ENCODE measurements around the gene WDFY4. TPM values are rescaled to one million over a fixed set of nuclear protein-coding genes. Genes with fewer than 3 reads are reported as not detected.

WDFY4 gene
- total and polyA plus RNA-seq, 2 of the 4 experiments (the other 2 are of a cell fraction): not detected

DNA sequence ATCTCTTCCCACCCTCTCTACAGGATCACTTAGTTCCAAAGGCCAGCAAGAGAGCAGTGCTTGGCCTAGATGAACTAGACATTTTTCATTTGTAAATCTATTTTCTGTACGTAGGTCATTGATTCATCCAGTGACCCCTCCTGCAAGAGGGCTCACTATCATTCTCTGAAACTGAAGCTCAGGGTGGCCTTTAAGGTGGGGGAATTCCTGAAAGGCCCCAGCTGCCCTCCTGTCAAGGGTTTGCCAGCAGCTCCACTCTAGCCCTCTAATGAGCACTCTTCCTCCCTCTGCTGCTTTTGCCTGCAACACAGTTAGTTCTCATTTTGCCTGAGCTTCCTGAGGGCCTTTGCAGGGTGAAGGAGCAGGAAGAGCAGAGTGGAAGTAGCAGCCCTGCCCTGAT is 213.8 kb downstream of the WDFY4 start:
- WGBS, 2 experiments (ENCODE audit: extremely low coverage in 2 of 2, insufficient read length in 1 of 2): no CpG with 5 or more reads among the region's 1 CpG
- Histone ChIP-seq H3K14ac (replicated peaks; ENCODE audit: low read depth, low read length) (no peak overlapping the region), H4K20me1 (ENCODE audit: insufficient read depth, low read length) (no peaks in the 10 kb centered on the region), H4K91ac (ENCODE audit: insufficient read depth, low read depth, low read length) (no peak overlapping the region), H3K23ac (ENCODE audit: low read depth, low read length) (no peak overlapping the region), H3K79me1 (ENCODE audit: low read depth in 1 of 2, low read length in 2 of 2) (no peaks in the 10 kb centered on the region), H2AFZ (replicated peaks; ENCODE audit: low read length, poor library complexity) (no peak overlapping the region), H3K9ac (ENCODE audit: low read depth, low read length) (no peak overlapping the region), H3K27me3 (ENCODE audit: control insufficient read depth, insufficient read depth, low read length) (no peaks in the 10 kb centered on the region; the same call in 1 of the 2 replicates), H3K4ac (ENCODE audit: low read depth, low read length) (no peak overlapping the region), H3K4me1 (ENCODE audit: control insufficient read depth, insufficient read depth, low read length) (no peaks in the 10 kb centered on the region), H3K27ac (ENCODE audit: insufficient read depth, low read length) (no peak overlapping the region), H4K8ac (ENCODE audit: low read depth in 2 of 2, low read length in 2 of 2) (no peak overlapping the region), H2AK9ac (replicated peaks; ENCODE audit: low read depth, low read length, poor library complexity) (no peak overlapping the region), H2BK120ac (ENCODE audit: low read depth, low read length) (no peak overlapping the region), H3K56ac (ENCODE audit: extremely low read depth, insufficient read depth, low read length) (no peak overlapping the region), H3K4me3 (ENCODE audit: insufficient read depth, low read depth, low read length) (no peak overlapping the region), H3K9me3 (ENCODE audit: control insufficient read depth, insufficient read depth, low read length) (no peaks in the 10 kb centered on the region), H2BK5ac (ENCODE audit: low read depth, low read length, poor library complexity, severe bottlenecking) (no peak overlapping the region), H3K4me2 (ENCODE audit: low read depth, low read length) (no peak overlapping the region), H4K5ac (ENCODE audit: low read depth, low read length) (no peak overlapping the region), H3K36me3 (ENCODE audit: control insufficient read depth, insufficient read depth, low read length) (no peaks in the 10 kb centered on the region), H2BK20ac (ENCODE audit: low read depth, low read length) (no peak overlapping the region), H3K9me1 (ENCODE audit: insufficient read depth, low read length) (no peaks in the 10 kb centered on the region), H2BK15ac (ENCODE audit: low read depth, low read length) (no peak overlapping the region), H2AK5ac (ENCODE audit: low read depth, low read length) (no peak overlapping the region), H3K18ac (ENCODE audit: low read depth, low read length) (no peak overlapping the region)
- CTCF ChIA-PET: interaction anchor here (0.6 kb wide), 1 partner anchor 473 kb away, joined by 3 read pairs; no protein-coding TSS in a partner anchor
- DNase-seq (no peak), ATAC-seq (ENCODE audit: low read depth) (no peak)
- intact Hi-C loops (cut with micrococcal nuclease): no loop called here
- dilution Hi-C loops (cut with HindIII; ENCODE audit: low sequenced_read_pairs, unreplicated experiment): no loop called here
- in situ Hi-C loops (cut with MboI; ENCODE audit: low sequenced_read_pairs): no loop called here
- no peak for TF ChIP-seq SMC3 (IDR thresholded peaks at IDR 0.05; ENCODE audit: low read depth, low read length)
- no peak for TF ChIP-seq MXI1 (IDR thresholded peaks at IDR 0.05; ENCODE audit: borderline replicate concordance, low read depth, low read length)
- no peak for TF ChIP-seq CHD1 (IDR thresholded peaks at IDR 0.05; ENCODE audit: low read depth, low read length)
- TF ChIP-seq, protein P1, sequence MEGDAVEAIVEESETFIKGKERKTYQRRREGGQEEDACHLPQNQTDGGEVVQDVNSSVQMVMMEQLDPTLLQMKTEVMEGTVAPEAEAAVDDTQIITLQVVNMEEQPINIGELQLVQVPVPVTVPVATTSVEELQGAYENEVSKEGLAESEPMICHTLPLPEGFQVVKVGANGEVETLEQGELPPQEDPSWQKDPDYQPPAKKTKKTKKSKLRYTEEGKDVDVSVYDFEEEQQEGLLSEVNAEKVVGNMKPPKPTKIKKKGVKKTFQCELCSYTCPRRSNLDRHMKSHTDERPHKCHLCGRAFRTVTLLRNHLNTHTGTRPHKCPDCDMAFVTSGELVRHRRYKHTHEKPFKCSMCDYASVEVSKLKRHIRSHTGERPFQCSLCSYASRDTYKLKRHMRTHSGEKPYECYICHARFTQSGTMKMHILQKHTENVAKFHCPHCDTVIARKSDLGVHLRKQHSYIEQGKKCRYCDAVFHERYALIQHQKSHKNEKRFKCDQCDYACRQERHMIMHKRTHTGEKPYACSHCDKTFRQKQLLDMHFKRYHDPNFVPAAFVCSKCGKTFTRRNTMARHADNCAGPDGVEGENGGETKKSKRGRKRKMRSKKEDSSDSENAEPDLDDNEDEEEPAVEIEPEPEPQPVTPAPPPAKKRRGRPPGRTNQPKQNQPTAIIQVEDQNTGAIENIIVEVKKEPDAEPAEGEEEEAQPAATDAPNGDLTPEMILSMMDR (conservative IDR thresholded peaks at IDR 0.05; ENCODE audit: low read depth, low read length): no peak
- TF ChIP-seq, protein P2, sequence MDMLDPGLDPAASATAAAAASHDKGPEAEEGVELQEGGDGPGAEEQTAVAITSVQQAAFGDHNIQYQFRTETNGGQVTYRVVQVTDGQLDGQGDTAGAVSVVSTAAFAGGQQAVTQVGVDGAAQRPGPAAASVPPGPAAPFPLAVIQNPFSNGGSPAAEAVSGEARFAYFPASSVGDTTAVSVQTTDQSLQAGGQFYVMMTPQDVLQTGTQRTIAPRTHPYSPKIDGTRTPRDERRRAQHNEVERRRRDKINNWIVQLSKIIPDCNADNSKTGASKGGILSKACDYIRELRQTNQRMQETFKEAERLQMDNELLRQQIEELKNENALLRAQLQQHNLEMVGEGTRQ (IDR thresholded peaks at IDR 0.05; ENCODE audit: low read depth, low read length): no peak
- no peak for TF ChIP-seq BHLHE40 (IDR thresholded peaks at IDR 0.05; ENCODE audit: low read depth, low read length)
- no peak for TF ChIP-seq NFE2L2 (IDR thresholded peaks at IDR 0.05; ENCODE audit: low read depth, low read length)
- TF ChIP-seq, protein P3, sequence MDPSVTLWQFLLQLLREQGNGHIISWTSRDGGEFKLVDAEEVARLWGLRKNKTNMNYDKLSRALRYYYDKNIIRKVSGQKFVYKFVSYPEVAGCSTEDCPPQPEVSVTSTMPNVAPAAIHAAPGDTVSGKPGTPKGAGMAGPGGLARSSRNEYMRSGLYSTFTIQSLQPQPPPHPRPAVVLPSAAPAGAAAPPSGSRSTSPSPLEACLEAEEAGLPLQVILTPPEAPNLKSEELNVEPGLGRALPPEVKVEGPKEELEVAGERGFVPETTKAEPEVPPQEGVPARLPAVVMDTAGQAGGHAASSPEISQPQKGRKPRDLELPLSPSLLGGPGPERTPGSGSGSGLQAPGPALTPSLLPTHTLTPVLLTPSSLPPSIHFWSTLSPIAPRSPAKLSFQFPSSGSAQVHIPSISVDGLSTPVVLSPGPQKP (IDR thresholded peaks at IDR 0.05; ENCODE audit: borderline replicate concordance, low read depth, low read length): no peak
- TF ChIP-seq POLR2A (IDR thresholded peaks at IDR 0.05; ENCODE audit: low read depth, low read length): no peak
- no peak for TF ChIP-seq FOS (IDR thresholded peaks at IDR 0.05; ENCODE audit: low read depth, low read length)
- TF ChIP-seq RCOR1 (IDR thresholded peaks at IDR 0.05; ENCODE audit: insufficient replicate concordance, low read length): no peak
- BruUV-seq (replicated peaks): no TSS peak
- POLR2A ChIA-PET (ENCODE audit: unreplicated experiment): no interaction called here

All from IMR-90 (cell line).